Panc1 (cell line): ENCODE data around the gene ZNF764. TPM values are rescaled to one million over a fixed set of nuclear protein-coding genes. Genes with fewer than 3 reads are reported as not detected.

ENCODE experiments used
- ATAC-seq: fragments of 200-7000 bp; cut with Tn5 transposase; 2 replicates; pipeline ENCODE4 v1.9.1; 2020; ENCODE audit warnings: mild to moderate bottlenecking, moderate library complexity
- BruUV-seq: library from RNA; stranded (reverse); fragments of 400-500 nt; replicated peaks from 2 replicates; lab custom pipeline; 2021; lab: Mats Ljungman, UMichigan
- CTCF ChIA-PET: fragments of 300-600 bp; sonication (Branson Sonifier 250); formaldehyde crosslinking; loops from one replicate; lab custom pipeline; 2022; ENCODE audit warnings: antibody characterized with exemption; lab: Charles Lee
- POLR2A ChIA-PET: fragments of 300-600 bp; sonication (Branson Sonifier 250); formaldehyde crosslinking; loops from one replicate; lab custom pipeline; 2022; ENCODE audit warnings: antibody characterized with exemption; lab: Charles Lee
- DNase-seq: peaks from one replicate; pipeline ENCODE4 v3.0.0-alpha.2; 2010; ENCODE audit warnings: low read depth, low spot score
- H3K27ac ChIP-seq: 2 replicates; pipeline ENCODE4 v1.5.1; 2011; ENCODE audit warnings: mild to moderate bottlenecking, low read length, inconsistent platforms
- H3K27me3 ChIP-seq: fragments of 200-500 bp; sonication (Bioruptor generic); 2 replicates; pipeline ENCODE4 v1.6.0; 2014; ENCODE audit warnings: low read length, inconsistent platforms; ENCODE audit not compliant: control insufficient read depth, insufficient read depth
- H3K36me3 ChIP-seq: fragments of 200-500 bp; sonication (Bioruptor generic); 2 replicates; pipeline ENCODE4 v1.5.1; 2014; ENCODE audit warnings: inconsistent platforms, mild to moderate bottlenecking, low read length, moderate library complexity; ENCODE audit not compliant: control insufficient read depth, insufficient read depth
- H3K4me1 ChIP-seq: 2 replicates; pipeline ENCODE4 v1.5.1; 2011; ENCODE audit warnings: inconsistent platforms, mild to moderate bottlenecking, low read length, moderate library complexity; ENCODE audit not compliant: control insufficient read depth, insufficient read depth
- H3K4me3 ChIP-seq, 2 experiments: 2 replicates each; pipeline ENCODE4 v1.5.1; 2011 to 2012; ENCODE audit warnings: low read depth in 2 of 2, low read length in 2 of 2, mild to moderate bottlenecking in 2 of 2, inconsistent platforms in 1 of 2, moderate library complexity in 1 of 2
- H3K9me3 ChIP-seq: fragments of 200-500 bp; sonication (Bioruptor generic); 2 replicates; pipeline ENCODE4 v1.5.1; 2014; ENCODE audit warnings: low read depth, mild to moderate bottlenecking, inconsistent platforms, low read length, moderate library complexity; ENCODE audit not compliant: control insufficient read depth, insufficient read depth
- POLR2AphosphoS5 ChIP-seq: IDR thresholded peaks from 2 replicates; pipeline ENCODE4 v1.6.1; 2012; ENCODE audit warnings: mild to moderate bottlenecking, low read depth, low read length, moderate library complexity
- SIN3A ChIP-seq: IDR thresholded peaks from 2 replicates; pipeline ENCODE4 v1.6.1; 2012; ENCODE audit warnings: low read depth, mild to moderate bottlenecking, low read length, moderate library complexity, borderline replicate concordance; ENCODE audit not compliant: insufficient read depth
- TCF7L2 ChIP-seq: IDR thresholded peaks from 2 replicates; pipeline ENCODE4 v1.6.1; 2011; ENCODE audit warnings: mild to moderate bottlenecking, low read depth, low read length, inconsistent platforms
- in situ Hi-C: cut with HindIII; loops from 2 replicates; pipeline ENCODE4 v1.10.0; 2016; ENCODE audit warnings: low sequenced_read_pairs, low pct_unique_long_range_greater_than_20kb
- intact Hi-C: fragments of 100-400 bp; cut with micrococcal nuclease; formaldehyde crosslinking; loops from one replicate; pipeline ENCODE4 v1.10.0; 2022; ENCODE audit not compliant: unreplicated experiment
- total RNA-seq: library from RNA; stranded (reverse); gene quantifications from one replicate; pipeline ENCODE4 v1.2.1, GENCODE V29; 2021; ENCODE audit not compliant: unreplicated experiment
- TF ChIP-seq, protein P1 (sequence below): fragments of 450-650 bp; IDR thresholded peaks from 2 replicates; pipeline ENCODE4 v1.5.1; 2017; ENCODE audit warnings: mild to moderate bottlenecking
- TF ChIP-seq, protein P2 (sequence below), 2 experiments: IDR thresholded peaks; 2 replicates each; pipeline ENCODE4 v1.6.1; 2011 to 2012; ENCODE audit warnings: low read depth in 2 of 2, control low read depth in 1 of 2, low read length in 1 of 2, mild to moderate bottlenecking in 1 of 2, moderate library complexity in 1 of 2; ENCODE audit not compliant: insufficient read depth in 1 of 2

Gene ZNF764
- total RNA-seq, 1 experiment from 2014 or later, result 16.7 TPM

DNA sequence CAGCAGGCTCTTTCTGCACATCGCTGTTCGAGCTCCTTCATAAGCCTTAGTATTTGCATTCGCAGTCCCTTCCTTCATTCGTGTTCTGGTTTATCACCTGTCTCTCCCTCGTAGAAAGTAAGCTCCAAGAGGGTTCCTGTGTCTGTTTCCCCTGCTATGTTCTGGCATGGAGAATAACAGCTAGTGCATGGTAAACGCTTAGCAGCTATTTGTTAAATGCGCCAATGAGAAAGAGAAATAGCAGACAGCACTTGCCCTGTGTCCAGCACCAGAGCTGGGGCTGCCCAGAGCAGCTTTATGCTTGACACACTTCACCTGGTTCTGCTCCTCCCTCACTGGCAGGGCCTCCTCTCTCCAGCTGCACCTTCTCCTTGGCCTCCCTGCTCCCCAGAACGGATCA, 7.8 kb upstream of the ZNF764 start:
- no peaks in the 10 kb centered on the region for H3K27me3 ChIP-seq
- no peaks in the 10 kb centered on the region for H3K36me3 ChIP-seq
- DNase-seq, result no peak
- ChIA-PET CTCF (no interaction called here), POLR2A (interaction anchor here (0.5 kb wide), 1 partner anchor 14 kb away, joined by 3 read pairs; no protein-coding TSS in a partner anchor)
- H3K27ac ChIP-seq, result no peak overlapping the region
- H3K9me3 ChIP-seq, result no peaks in the 10 kb centered on the region
- no TSS peak for BruUV-seq
- TF ChIP-seq TCF7L2 (no peak), POLR2AphosphoS5 (no peak), SIN3A (no peak)
- TF ChIP-seq, protein P1, sequence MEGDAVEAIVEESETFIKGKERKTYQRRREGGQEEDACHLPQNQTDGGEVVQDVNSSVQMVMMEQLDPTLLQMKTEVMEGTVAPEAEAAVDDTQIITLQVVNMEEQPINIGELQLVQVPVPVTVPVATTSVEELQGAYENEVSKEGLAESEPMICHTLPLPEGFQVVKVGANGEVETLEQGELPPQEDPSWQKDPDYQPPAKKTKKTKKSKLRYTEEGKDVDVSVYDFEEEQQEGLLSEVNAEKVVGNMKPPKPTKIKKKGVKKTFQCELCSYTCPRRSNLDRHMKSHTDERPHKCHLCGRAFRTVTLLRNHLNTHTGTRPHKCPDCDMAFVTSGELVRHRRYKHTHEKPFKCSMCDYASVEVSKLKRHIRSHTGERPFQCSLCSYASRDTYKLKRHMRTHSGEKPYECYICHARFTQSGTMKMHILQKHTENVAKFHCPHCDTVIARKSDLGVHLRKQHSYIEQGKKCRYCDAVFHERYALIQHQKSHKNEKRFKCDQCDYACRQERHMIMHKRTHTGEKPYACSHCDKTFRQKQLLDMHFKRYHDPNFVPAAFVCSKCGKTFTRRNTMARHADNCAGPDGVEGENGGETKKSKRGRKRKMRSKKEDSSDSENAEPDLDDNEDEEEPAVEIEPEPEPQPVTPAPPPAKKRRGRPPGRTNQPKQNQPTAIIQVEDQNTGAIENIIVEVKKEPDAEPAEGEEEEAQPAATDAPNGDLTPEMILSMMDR, result no peak
- TF ChIP-seq, protein P2, sequence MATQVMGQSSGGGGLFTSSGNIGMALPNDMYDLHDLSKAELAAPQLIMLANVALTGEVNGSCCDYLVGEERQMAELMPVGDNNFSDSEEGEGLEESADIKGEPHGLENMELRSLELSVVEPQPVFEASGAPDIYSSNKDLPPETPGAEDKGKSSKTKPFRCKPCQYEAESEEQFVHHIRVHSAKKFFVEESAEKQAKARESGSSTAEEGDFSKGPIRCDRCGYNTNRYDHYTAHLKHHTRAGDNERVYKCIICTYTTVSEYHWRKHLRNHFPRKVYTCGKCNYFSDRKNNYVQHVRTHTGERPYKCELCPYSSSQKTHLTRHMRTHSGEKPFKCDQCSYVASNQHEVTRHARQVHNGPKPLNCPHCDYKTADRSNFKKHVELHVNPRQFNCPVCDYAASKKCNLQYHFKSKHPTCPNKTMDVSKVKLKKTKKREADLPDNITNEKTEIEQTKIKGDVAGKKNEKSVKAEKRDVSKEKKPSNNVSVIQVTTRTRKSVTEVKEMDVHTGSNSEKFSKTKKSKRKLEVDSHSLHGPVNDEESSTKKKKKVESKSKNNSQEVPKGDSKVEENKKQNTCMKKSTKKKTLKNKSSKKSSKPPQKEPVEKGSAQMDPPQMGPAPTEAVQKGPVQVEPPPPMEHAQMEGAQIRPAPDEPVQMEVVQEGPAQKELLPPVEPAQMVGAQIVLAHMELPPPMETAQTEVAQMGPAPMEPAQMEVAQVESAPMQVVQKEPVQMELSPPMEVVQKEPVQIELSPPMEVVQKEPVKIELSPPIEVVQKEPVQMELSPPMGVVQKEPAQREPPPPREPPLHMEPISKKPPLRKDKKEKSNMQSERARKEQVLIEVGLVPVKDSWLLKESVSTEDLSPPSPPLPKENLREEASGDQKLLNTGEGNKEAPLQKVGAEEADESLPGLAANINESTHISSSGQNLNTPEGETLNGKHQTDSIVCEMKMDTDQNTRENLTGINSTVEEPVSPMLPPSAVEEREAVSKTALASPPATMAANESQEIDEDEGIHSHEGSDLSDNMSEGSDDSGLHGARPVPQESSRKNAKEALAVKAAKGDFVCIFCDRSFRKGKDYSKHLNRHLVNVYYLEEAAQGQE (IDR thresholded peaks at IDR 0.05; ENCODE audit: insufficient read depth in 1 of 2, low read depth in 2 of 2, low read length in 1 of 2), result no peak
- intact Hi-C loops, result no loop called here
- in situ Hi-C loops, result no loop called here
- ATAC-seq, result no peak
- H3K4me3 ChIP-seq, result no peak overlapping the region
- peaks cover 7% of the 10 kb centered on the region for H3K4me1 ChIP-seq

DNA sequence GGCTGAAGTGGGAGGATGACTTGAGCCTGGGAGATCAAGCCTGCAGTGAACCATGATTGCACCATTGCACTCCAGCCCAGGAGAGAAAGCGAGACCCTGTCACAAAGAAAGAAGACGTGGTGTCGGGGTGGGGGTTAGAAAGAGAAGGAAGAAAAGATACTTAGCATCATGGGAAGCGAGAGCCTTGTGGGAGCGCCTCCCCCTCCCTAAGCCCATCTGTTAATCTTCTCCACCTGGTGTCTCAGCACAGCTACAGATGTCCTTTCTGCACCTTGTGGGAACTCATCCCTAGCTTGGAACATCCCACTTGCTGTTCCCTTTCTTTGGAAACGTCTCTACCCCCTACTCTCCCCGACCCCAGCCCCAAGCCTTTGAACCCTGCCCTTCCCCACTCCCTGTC, 7.4 kb upstream of the ZNF764 start:
- no peaks in the 10 kb centered on the region for H3K36me3 ChIP-seq
- CTCF ChIA-PET, result no interaction called here
- no peak overlapping the region for H3K27ac ChIP-seq
- TF ChIP-seq TCF7L2 (no peak), POLR2AphosphoS5 (no peak), SIN3A (no peak)
- TF ChIP-seq, protein P2 (IDR thresholded peaks at IDR 0.05; ENCODE audit: insufficient read depth in 1 of 2, low read depth in 2 of 2, low read length in 1 of 2), result no peak
- TF ChIP-seq, protein P1, result no peak
- H3K9me3 ChIP-seq, result no peaks in the 10 kb centered on the region
- peaks cover 4% of the 10 kb centered on the region; the same call in 1 of the 2 replicates for H3K4me1 ChIP-seq
- no peak overlapping the region for H3K4me3 ChIP-seq
- DNase-seq (no peak), ATAC-seq (no peak)
- in situ Hi-C loops (no loop called here), intact Hi-C loops (no loop called here)
- POLR2A ChIA-PET, result interaction anchor here (0.5 kb wide), 1 partner anchor 14 kb away, joined by 3 read pairs; no protein-coding TSS in a partner anchor
- no peaks in the 10 kb centered on the region for H3K27me3 ChIP-seq
- BruUV-seq, result no TSS peak
